Right lung (tissue), 5 donors: Measurements from ENCODE around the gene BMPER. TPM values are rescaled to one million over a fixed set of nuclear protein-coding genes. Genes with fewer than 3 reads are reported as not detected.

Experiments used
- DNase-seq, 2 donors: peaks; one replicate each; pipeline ENCODE4 v3.0.0-alpha.2; 2013
- polyA plus RNA-seq, 5 donors: library from polyadenylated mRNA; unstranded; fragments of 120-200 nt; gene quantifications; one replicate each; pipeline versions ENCODE4 v1.2.1 to v1.2.3, GENCODE V29; 2013; ENCODE audit warnings: inconsistent platforms in 1 of 5, low replicate concordance in 1 of 5; ENCODE audit not compliant: insufficient read length in 5 of 5, insufficient read depth in 1 of 5

Gene BMPER
- polyA plus RNA-seq, 5 donors = 34.9 to 51.2 (median 41.7) TPM

- no peak for DNase-seq
Observed at GRCh38 chr7:34133356-34133982, 228.1 kb downstream of the BMPER start.

GRCh38 chr7:34133983-34134782 is 228.8 kb downstream of the BMPER start:
- peak; percentile 49 to 66 for DNase-seq

GRCh38 chr7:34135924-34136323 is 230.6 kb downstream of the BMPER start:
- DNase-seq = no peak

GRCh38 chr7:34136698-34137097 is 231.4 kb downstream of the BMPER start:
- no peak for DNase-seq

GRCh38 chr7:34137176-34137575 is 231.8 kb downstream of the BMPER start:
- no peak for DNase-seq

GRCh38 chr7:34138483-34138882 is 233.1 kb downstream of the BMPER start:
- DNase-seq = no peak

GRCh38 chr7:34139086-34139485 is 233.7 kb downstream of the BMPER start:
- no peak for DNase-seq

GRCh38 chr7:34140066-34140465 is 234.7 kb downstream of the BMPER start:
- no peak for DNase-seq

GRCh38 chr7:34143402-34143801 is 238.1 kb downstream of the BMPER start:
- DNase-seq = no peak

- no peak for DNase-seq
Observed at GRCh38 chr7:34145603-34146002, 240.3 kb downstream of the BMPER start.

GRCh38 chr7:34153656-34154270 is 248.4 kb downstream of the BMPER start:
- no peak for DNase-seq

GRCh38 chr7:34155220-34155908 is 250.0 kb downstream of the BMPER start:
- no peak for DNase-seq

GRCh38 chr7:34156336-34156735 is 251.0 kb downstream of the BMPER start:
- no peak for DNase-seq

- no peak for DNase-seq
Observed at GRCh38 chr7:34157137-34157536, 251.8 kb downstream of the BMPER start.

GRCh38 chr7:34158368-34159153 is 253.2 kb downstream of the BMPER start:
- DNase-seq = peak; percentile 40 to 52

- no peak for DNase-seq
Observed at GRCh38 chr7:34160261-34160752, 255.0 kb downstream of the BMPER start.

- no peak for DNase-seq
Observed at GRCh38 chr7:34162027-34162565, 256.8 kb downstream of the BMPER start.

GRCh38 chr7:34162677-34163076 is 257.3 kb downstream of the BMPER start:
- DNase-seq = no peak

- DNase-seq = no peak
Observed at GRCh38 chr7:34163956-34164355, 258.6 kb downstream of the BMPER start.

- no peak for DNase-seq
Observed at GRCh38 chr7:34165466-34165865, 260.1 kb downstream of the BMPER start.

- DNase-seq = no peak
Observed at GRCh38 chr7:34165927-34166550, 260.7 kb downstream of the BMPER start.
